NB4 (cell line): ENCODE results near the gene HEY2.

ENCODE experiments used
- DNase-seq: peaks from one replicate; pipeline ENCODE4 v3.0.0; 2010; ENCODE audit warnings: low read depth
- H3K4me3 ChIP-seq: one replicate; pipeline ENCODE4 v1.5.1; 2011; ENCODE audit warnings: mild to moderate bottlenecking, low read depth, low read length, moderate library complexity
- MAX ChIP-seq: IDR thresholded peaks from 2 replicates; pipeline ENCODE4 v1.6.1; 2011; ENCODE audit warnings: low read depth, low read length
- MYC ChIP-seq: IDR thresholded peaks from 2 replicates; pipeline ENCODE4 v1.6.1; 2011; ENCODE audit warnings: low read depth, low read length
- POLR2A ChIP-seq: IDR thresholded peaks from 2 replicates; pipeline ENCODE4 v1.6.1; 2011; ENCODE audit warnings: mild to moderate bottlenecking; ENCODE audit not compliant: insufficient read length; ENCODE audit errors: extremely low read depth

Gene HEY2

GRCh38 chr6:125810445-125810844 lies 61.0 kb downstream of the HEY2 start:
- DNase-seq = no peak
- no peak overlapping the region for H3K4me3 ChIP-seq
- TF ChIP-seq POLR2A (no peak), MAX (no peak), MYC (no peak)
